Esophagus squamous epithelium (tissue), 5 donors: ENCODE results near the gene CDHR3. TPM values are rescaled to one million over a fixed set of nuclear protein-coding genes. Genes with fewer than 3 reads are reported as not detected.

Experiments
- DNase-seq: peaks from one replicate; lab custom pipeline; 2025; lab: John Stamatoyannopoulos, UW
- H3K27ac ChIP-seq, 4 donors: fragments of 200-600 bp; sonication (generic); one replicate each; pipeline ENCODE4 v1.5.1; 2016 to 2019; ENCODE audit warnings: mild to moderate bottlenecking in 1 of 4
- H3K27me3 ChIP-seq, 4 donors: fragments of 200-600 bp; sonication (generic); 1 replicate in 3 of 4; 2 replicates in 1 of 4; pipeline versions ENCODE4 v1.5.1 to v1.6.0; 2017 to 2021; ENCODE audit warnings: antibody characterized with exemption in 1 of 4
- H3K36me3 ChIP-seq, 3 donors: fragments of 200-600 bp; sonication (generic); one replicate each; pipeline ENCODE4 v1.5.1; 2016 to 2019
- H3K4me1 ChIP-seq, 3 donors: fragments of 200-600 bp; sonication (generic); one replicate each; pipeline ENCODE4 v1.5.1; 2017 to 2019
- H3K4me3 ChIP-seq, 4 donors: fragments of 200-600 bp; sonication (generic); 1 replicate in 3 of 4; 2 replicates in 1 of 4; pipeline ENCODE4 v1.5.1; 2016 to 2019; ENCODE audit warnings: mild to moderate bottlenecking in 2 of 4, moderate library complexity in 1 of 4
- H3K9me3 ChIP-seq, 3 donors: fragments of 200-600 bp; sonication (generic); one replicate each; pipeline ENCODE4 v1.5.1; 2016 to 2019
- CTCF ChIP-seq, 6 experiments: fragments of 450-650 bp in 4 of 6; fragments of 200-600 bp in 2 of 6; sonication (generic) in 2 of 6; IDR thresholded peaks; one replicate each; pipeline ENCODE4 v1.5.1; 2016 to 2019; ENCODE audit warnings: antibody characterized with exemption in 6 of 6, mild to moderate bottlenecking in 4 of 6, moderate library complexity in 4 of 6
- POLR2A ChIP-seq, 4 donors: fragments of 450-650 bp; IDR thresholded peaks; one replicate each; pipeline ENCODE4 v1.6.1; 2017; ENCODE audit warnings: antibody characterized with exemption in 4 of 4, mild to moderate bottlenecking in 4 of 4, moderate library complexity in 3 of 4
- WGBS, 2 donors: methylation state at CpG; one replicate each; pipeline ENCODE4 v1.1.5; 2018; 5-methylcytosine and 5-hydroxymethylcytosine counted together
- intact Hi-C: fragments of 100-400 bp; cut with DNase I; formaldehyde crosslinking; loops from one replicate; pipeline ENCODE4 v1.15.0; 2022
- total RNA-seq, 4 donors: library from RNA; depleted of rRNA; stranded (reverse); fragments of >200 nt; gene quantifications; one replicate each; pipeline ENCODE4 v1.1.0, GENCODE V29; 2016
- donor health status: DM: yes; HTN: yes; CAD: no.

Gene CDHR3
- total RNA-seq, 4 donors from 2014 or later, result 0.32 to 2.5 (median 1.9) TPM

DNA sequence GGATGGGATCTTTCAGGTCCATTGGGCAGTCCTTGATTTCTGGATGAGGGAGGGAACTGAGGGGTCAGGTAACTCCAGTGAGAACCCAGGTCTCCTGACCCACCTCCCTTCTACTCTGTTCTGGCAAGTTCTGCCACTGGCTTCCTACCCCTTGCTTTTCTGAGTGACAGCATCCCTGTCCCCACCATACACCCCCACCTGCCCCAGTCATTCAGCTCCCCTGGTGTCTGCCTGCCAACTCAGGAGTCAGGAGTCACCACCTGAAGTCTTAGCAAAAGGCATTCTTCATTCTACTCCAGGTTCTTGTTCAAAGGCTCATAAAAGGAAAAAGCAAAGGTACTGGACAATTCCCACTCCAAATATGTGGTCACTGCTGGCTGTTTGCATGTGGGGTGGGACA is 26.6 kb downstream of the CDHR3 start:
- peaks cover 0 to 2% (median 0%) of the 10 kb centered on the region in 4 donors for H3K27me3 ChIP-seq
- H3K27ac ChIP-seq, result no peak overlapping the region
- H3K9me3 ChIP-seq, result no peaks in the 10 kb centered on the region
- H3K4me1 ChIP-seq, result peaks cover 0 to 8% (median 0%) of the 10 kb centered on the region in 3 donors
- intact Hi-C loops, result no loop called here
- H3K36me3 ChIP-seq, result no peaks in the 10 kb centered on the region
- no peak for TF ChIP-seq POLR2A (IDR thresholded peaks at IDR 0.05)
- no peak for TF ChIP-seq CTCF (IDR thresholded peaks at IDR 0.05)
- H3K4me3 ChIP-seq, result no peak overlapping the region
- no peak for DNase-seq

DNA sequence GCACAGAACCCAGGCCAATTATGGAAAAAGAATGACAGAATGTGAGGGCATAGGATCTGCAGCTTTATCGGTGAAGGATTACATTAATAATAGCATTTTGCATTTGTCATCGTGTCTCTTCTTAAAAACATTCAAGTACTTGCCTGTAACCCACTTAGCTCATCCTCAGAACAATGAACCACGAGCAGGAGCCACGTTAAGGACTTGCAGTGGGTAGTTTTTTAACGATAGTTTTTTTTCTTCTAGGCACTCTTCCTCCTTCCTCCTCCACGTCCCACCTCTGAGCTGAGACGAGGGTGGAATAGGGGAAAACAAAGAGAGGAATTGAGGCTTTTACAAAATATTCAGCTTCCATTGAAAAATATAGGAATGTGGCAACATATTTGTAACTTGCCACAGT is 27.1 kb downstream of the CDHR3 start:
- no peaks in the 10 kb centered on the region for H3K36me3 ChIP-seq
- 54 to 60% methylated on average over 7 of the region's 7 CpGs for WGBS, 2 donors
- TF ChIP-seq CTCF (IDR thresholded peaks at IDR 0.05), result no peak
- no peak for TF ChIP-seq POLR2A (IDR thresholded peaks at IDR 0.05)
- H3K9me3 ChIP-seq, result no peaks in the 10 kb centered on the region
- peaks cover 0 to 2% (median 0%) of the 10 kb centered on the region in 4 donors for H3K27me3 ChIP-seq
- intact Hi-C loops, result no loop called here
- peaks cover 0 to 8% (median 0%) of the 10 kb centered on the region in 3 donors for H3K4me1 ChIP-seq
- DNase-seq, result no peak
- H3K27ac ChIP-seq, result no peak overlapping the region
- no peak overlapping the region for H3K4me3 ChIP-seq

DNA sequence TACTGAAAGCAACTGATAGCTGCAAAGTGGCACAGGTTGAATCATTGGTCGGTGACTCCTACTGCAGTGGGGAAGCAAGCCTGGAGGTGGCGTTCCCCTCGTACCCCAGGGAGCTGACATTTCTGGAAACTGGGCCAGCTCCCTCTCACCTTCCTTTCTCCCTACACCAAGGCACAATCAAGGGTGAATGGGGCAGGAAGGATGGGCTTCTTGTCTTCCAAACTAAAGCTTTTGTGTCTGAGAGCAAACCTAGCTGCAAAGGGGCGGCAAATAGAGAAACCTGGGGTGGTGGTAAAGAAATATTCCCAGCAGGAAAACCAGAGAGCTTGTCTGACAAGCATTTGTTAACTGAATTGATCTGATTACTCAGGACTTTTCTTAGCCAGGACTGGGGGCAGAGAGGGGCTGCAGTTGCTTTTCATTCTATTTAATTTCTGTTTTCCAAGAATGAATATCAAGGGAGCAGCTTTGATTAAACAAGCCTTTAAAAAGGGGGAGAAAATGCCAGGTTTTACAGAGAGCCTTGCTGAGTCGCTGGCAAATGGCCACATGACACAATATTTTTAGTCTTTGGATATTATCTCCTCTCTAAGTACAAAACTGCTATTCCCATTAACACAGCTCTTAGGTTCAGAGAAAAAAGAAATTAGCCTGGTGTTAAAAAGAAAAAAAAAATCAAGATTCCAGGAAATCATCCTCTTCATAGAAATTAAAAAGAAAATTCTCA is 27.8 kb downstream of the CDHR3 start:
- H3K27ac ChIP-seq, result no peak overlapping the region
- no peak overlapping the region for H3K4me3 ChIP-seq
- TF ChIP-seq POLR2A (IDR thresholded peaks at IDR 0.05) (no peak), CTCF (IDR thresholded peaks at IDR 0.05) (no peak)
- DNase-seq, result no peak
- H3K9me3 ChIP-seq, result no peaks in the 10 kb centered on the region
- peaks cover 0 to 8% (median 0%) of the 10 kb centered on the region in 3 donors for H3K4me1 ChIP-seq
- H3K27me3 ChIP-seq, result peaks cover 0 to 2% (median 0%) of the 10 kb centered on the region in 4 donors
- intact Hi-C loops, result no loop called here
- no peaks in the 10 kb centered on the region for H3K36me3 ChIP-seq
- 49 to 66% methylated on average over 3 to 5 of the region's 5 CpGs for WGBS, 2 donors

GRCh38 chr7:105992905-105993304 is 29.8 kb downstream of the CDHR3 start:
- WGBS, 2 donors, result 63 to 78% methylated on average over 7 of the region's 7 CpGs
- TF ChIP-seq CTCF (IDR thresholded peaks at IDR 0.05) (no peak), POLR2A (IDR thresholded peaks at IDR 0.05) (no peak)

GRCh38 chr7:105996860-105997737 is 34.0 kb downstream of the CDHR3 start:
- TF ChIP-seq CTCF (IDR thresholded peaks at IDR 0.05) (no peak), POLR2A (IDR thresholded peaks at IDR 0.05) (no peak)
- intact Hi-C loops, result no loop called here
- Histone ChIP-seq H3K4me1 (no peaks in the 10 kb centered on the region), H3K27me3 (peaks cover 0 to 9% (median 0%) of the 10 kb centered on the region in 4 donors), H3K27ac (no peak overlapping the region), H3K36me3 (no peaks in the 10 kb centered on the region), H3K9me3 (no peaks in the 10 kb centered on the region), H3K4me3 (no peak overlapping the region)
- DNase-seq, result no peak
- WGBS, 2 donors, result 76 to 90% methylated on average over 4 to 5 of the region's 5 CpGs

More at GRCh38 chr7:105992905-105993304, 29.8 kb downstream of the CDHR3 start:
- DNase-seq, result no peak
- H3K4me1 ChIP-seq, result peaks cover 0 to 8% (median 0%) of the 10 kb centered on the region in 3 donors
- no peaks in the 10 kb centered on the region for H3K9me3 ChIP-seq
- H3K36me3 ChIP-seq, result no peaks in the 10 kb centered on the region
- intact Hi-C loops, result no loop called here
- peaks cover 0 to 2% (median 0%) of the 10 kb centered on the region in 4 donors for H3K27me3 ChIP-seq
- no peak overlapping the region for H3K4me3 ChIP-seq
- no peak overlapping the region for H3K27ac ChIP-seq
